Activated CD4-positive, alpha-beta T cell treated with anti-CD3 and anti-CD28 coated beads, Interleukin-10, Interleukin-2, amounts not matched to agents 100 ng/mL and 50 ng/mL, durations not matched to agents 16 hours and 8 hours (primary cell): ENCODE data around the gene FPR3.
"Not testable (repeated sequence)": the region's sequence is repeated elsewhere in the genome, so short reads cannot be mapped to it uniquely, and the experiment has no call there.

Experiments
- DNase-seq: peaks from one replicate; pipeline ENCODE4 v3.0.0-alpha.2; 2020

The FPR3 gene

GRCh38 chr19:51784109-51784785 lies 10.7 kb upstream of the FPR3 start:
- DNase-seq, result no peak

DNA sequence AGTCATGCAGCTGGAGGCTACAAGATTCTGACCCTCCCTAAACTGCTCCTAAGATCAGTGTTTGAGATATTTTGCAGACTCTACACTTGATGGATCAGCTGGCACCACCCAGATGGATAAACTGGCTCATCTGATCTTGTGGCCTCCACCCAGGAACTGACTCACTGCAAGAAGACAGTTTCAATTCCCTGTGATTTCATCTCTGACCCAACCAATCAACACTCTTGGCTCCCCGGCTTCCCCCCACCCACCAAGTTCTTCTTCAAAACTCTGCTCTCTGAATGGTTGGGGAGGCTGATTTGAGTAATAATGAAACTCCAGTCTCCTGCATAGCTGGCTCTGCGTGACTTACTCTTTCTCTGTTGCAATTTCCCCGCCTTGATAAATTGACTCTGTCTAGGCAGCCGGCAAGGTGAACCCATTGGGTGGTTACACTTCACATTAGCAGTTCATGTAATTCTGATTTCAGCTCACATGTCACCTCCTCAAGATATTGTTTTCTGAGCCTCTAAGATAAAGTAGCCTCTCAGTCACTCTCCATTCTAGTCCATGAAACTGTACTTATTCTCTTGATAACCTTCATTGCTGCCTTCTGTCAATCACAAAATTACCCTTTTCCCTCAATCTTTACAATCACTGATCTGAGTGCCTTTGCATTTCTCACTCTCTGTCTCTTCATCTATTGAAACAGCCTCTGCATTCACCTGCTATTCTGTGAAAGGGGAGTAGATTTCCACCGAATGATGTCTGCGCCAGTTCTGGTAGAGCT lies 9.9 kb upstream of the FPR3 start:
- peak; percentile 61 for DNase-seq

- DNase-seq, result no peak
Measured at GRCh38 chr19:51786646-51787494, 8.1 kb upstream of the FPR3 start.

- no peak for DNase-seq
Measured at GRCh38 chr19:51788029-51788428, 6.9 kb upstream of the FPR3 start.

DNA sequence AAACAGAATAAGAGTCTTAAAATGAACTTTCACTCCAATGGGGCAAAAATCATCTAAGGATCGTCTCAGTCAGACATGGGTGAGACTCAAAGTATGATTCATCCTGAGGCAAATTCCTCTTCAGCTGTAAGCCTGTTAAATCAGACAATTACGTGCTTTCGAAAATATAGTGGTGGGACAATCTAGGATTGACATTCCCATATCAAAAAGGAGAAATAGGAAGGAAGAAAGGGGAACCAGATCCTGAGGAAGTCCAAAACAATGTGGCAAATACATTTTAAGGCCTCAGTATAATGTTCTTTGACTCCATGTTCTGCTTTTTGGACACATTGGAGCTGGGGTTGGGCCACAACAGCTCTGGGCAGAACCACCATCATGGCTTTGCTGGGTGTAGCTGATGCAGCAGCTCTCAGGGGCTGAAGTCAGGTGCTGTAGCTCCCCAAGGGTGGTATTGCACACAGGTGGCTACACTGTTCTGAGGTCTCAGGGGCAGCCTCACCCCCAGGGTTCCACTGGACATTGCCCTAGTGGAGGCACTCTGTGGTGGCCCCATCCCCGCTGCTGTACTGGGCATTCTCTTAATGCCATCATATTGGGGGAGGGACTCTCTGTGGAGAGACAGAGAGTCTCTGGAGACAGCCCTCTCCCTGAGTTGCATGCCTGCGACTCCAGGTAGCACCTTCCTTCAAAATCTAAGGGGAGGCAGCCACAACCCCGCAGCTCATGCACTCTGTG lies 5.7 kb upstream of the FPR3 start:
- no peak for DNase-seq

GRCh38 chr19:51792932-51793331 lies 2.0 kb upstream of the FPR3 start:
- no peak for DNase-seq

GRCh38 chr19:51793994-51794393 lies 963 bp upstream of the FPR3 start:
- DNase-seq, result no peak

DNA sequence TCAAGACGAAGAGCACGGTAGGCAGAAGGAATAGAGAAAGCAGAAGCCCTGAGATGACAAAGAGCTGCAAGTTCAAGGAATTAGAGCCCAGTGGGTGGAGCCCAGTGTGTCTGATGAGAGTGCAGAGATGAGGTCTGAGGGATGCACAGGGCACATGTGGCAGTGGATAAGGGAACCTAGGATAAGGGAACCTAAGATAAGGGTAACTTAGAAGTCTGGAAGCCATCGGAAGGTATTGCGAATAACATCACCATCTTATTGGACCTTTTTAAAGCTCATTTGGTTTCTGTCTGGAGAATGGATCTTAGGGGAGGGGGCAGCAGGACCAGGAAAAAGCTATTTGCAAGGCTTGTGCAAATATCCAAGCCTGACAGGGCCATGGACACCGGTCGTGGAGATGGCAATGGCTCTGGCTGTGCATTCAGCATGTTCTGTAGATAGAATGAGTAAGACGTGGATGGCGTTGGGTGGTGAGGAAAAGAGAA lies 1.3 kb downstream of the FPR3 start:
- no peak for DNase-seq

- DNase-seq, result no peak
Measured at GRCh38 chr19:51797480-51797879, 2.5 kb downstream of the FPR3 start.

- no peak for DNase-seq
Measured at GRCh38 chr19:51798062-51798461, 3.1 kb downstream of the FPR3 start.

DNA sequence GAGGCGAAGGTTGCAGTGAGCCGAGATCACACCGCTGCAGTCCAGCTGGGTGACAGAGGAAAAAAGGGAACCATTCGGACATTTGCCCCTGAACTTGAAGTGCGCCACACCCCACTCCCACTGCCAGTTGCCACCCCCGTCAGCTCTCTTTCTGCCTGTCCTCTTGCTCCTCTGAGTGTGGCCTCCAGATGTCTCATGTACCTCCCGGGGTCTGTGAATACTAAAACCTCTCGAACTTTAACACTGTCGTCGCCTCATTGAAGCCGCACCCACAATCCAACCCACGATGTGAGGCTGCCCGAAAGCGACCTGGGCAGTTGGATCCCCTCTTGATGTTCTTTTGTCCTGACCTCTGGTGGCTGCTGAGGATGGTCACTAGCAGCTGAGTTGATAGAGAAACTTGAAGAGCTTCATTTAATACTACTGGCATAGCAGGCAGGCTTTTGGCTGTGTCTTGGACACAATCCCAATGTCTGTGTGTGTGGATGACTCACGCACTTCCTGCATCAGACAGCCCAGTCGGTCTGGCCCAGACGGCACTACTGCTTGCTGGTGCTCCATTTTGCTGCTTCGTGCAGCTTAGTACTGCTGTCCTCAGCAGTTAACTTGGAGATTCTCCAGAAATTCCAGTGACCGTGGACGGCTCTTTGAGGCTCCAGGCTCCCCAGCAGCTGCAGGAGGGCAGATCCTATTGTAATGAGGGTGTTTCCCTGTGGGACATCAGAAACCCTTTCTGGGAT lies 4.2 kb downstream of the FPR3 start:
- DNase-seq, result no peak

DNA sequence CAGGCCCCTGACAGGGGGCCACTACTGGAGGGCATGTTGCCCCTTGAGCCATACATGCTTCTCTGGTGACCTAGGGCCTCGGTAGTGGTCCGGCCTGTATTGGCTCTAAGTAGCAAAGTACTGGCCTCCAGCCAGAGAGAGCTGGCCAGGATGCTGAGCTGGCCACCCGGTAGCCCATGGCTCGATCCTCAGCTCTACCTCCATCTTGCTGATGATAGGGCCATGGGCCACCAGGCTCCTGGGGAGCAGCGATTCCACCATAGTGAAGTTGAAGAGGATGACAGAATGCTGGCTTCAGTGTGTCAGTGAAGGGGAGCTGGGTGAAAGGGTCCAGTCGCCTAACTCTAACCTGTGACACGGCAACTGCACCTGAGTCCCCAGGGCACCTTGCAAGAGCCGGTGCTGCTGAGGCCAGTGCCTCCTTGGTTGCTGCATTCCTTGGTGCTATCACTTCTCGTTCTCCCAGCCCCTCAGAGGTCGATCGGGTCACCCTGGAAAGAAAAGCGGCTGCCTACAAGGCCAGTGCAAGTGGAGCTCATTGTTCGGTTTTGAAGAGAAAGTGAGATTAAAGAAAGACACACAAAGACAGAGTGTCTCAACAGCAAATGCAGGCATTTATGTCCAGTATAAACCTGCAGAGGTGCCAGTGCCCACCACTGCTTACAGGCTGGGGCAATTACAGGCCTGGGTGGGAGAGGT lies 5.0 kb downstream of the FPR3 start:
- no peak for DNase-seq

DNA sequence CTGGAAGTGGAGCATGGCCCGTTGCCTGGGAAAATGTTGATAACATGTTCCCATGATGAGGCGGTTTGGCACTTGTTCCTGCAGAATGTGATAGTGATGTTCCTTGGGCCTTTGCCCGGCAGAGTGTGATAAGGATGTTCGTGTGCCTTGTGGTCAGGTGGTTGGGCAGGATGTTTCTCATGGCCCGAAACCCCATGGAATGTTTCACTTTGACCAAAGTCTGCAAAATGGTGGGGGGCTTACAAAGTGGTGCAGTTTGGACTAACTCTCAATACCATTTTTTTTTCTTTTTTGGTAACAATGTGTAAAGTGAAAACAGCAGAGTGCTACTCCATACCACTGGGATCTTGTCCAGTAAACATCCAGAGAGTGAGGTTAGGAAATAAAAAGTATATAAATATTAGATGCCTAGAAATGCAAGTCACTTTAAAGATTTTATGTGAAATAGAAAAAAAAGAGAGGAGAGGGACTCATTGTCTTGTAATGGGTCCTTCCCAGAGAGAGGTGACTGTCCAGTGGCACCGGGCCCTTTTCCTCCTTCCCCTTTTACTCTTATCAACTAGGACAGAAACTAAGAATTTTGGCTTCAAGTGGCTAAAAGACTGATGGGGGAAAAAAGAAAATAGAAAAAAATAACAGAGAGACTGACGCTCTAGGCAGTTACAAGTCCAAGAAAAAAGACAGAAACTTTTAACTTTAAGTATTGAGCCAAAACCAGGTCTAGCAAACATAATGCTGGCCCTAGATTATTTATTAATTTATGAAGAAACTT lies 5.7 kb downstream of the FPR3 start:
- DNase-seq, result no peak

- DNase-seq, result no peak
Measured at GRCh38 chr19:51802775-51803174, 7.8 kb downstream of the FPR3 start.

- no peak for DNase-seq
Measured at GRCh38 chr19:51803519-51803918, 8.6 kb downstream of the FPR3 start.

- no peak for DNase-seq
Measured at GRCh38 chr19:51803967-51804366, 9.0 kb downstream of the FPR3 start.

- not testable (repeated sequence) for DNase-seq
Measured at GRCh38 chr19:51804789-51805188, 9.8 kb downstream of the FPR3 start.

DNA sequence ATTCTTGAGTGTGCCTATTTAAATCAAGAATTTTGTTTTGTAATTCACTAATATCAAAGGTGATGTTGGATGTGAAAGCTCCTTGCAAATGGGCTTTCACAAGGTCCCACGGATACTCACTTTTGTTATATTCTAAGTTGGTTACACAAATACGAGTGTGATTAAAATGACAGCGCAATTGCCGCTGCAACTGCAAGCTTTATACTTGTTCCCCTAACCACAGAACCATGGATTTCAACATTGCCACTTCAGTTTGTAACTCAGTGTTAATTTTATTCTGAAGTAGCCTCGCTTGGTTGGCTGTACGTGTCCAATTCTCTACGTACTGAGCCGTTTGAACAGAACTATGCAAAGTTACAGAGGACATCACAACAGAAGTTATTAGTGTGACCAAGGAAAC lies 10.4 kb downstream of the FPR3 start:
- not testable (repeated sequence) for DNase-seq

- DNase-seq, result not testable (repeated sequence)
Measured at GRCh38 chr19:51806571-51806970, 11.6 kb downstream of the FPR3 start.

GRCh38 chr19:51807111-51807701 lies 12.2 kb downstream of the FPR3 start:
- no peak for DNase-seq
